HG02642 (cell line): ENCODE data around the gene CRIP2.

Experiments
- ATAC-seq: cut with Tn5 transposase; IDR thresholded peaks from one replicate; pipeline ENCODE4 v1.9.1; 2021; ENCODE audit warnings: mild to moderate bottlenecking; ENCODE audit not compliant: unreplicated experiment, poor library complexity

CRIP2 gene

GRCh38 chr14:105495990-105496830 lies 21.6 kb downstream of the CRIP2 start:
- ATAC-seq, result no peak

GRCh38 chr14:105496831-105497591 lies 22.4 kb downstream of the CRIP2 start:
- ATAC-seq, result no peak

- ATAC-seq, result no peak
Observed at GRCh38 chr14:105497671-105498429, 23.2 kb downstream of the CRIP2 start.

GRCh38 chr14:105498430-105499255 lies 24.0 kb downstream of the CRIP2 start:
- no peak for ATAC-seq

- ATAC-seq, result no peak
Observed at GRCh38 chr14:105499256-105500035, 24.8 kb downstream of the CRIP2 start.

GRCh38 chr14:105500036-105500725 lies 25.6 kb downstream of the CRIP2 start:
- no peak for ATAC-seq

- no peak for ATAC-seq
Observed at GRCh38 chr14:105500726-105501101, 26.1 kb downstream of the CRIP2 start.

- no peak for ATAC-seq
Observed at GRCh38 chr14:105501504-105502291, 27.1 kb downstream of the CRIP2 start.

- ATAC-seq, result no peak
Observed at GRCh38 chr14:105502446-105503295, 28.1 kb downstream of the CRIP2 start.

- no peak for ATAC-seq
Observed at GRCh38 chr14:105503296-105503640, 28.6 kb downstream of the CRIP2 start.

GRCh38 chr14:105503935-105504692 lies 29.5 kb downstream of the CRIP2 start:
- no peak for ATAC-seq

GRCh38 chr14:105505101-105505500 lies 30.5 kb downstream of the CRIP2 start:
- no peak for ATAC-seq

GRCh38 chr14:105507247-105507646 lies 32.6 kb downstream of the CRIP2 start:
- no peak for ATAC-seq

- ATAC-seq, result no peak
Observed at GRCh38 chr14:105508069-105508468, 33.4 kb downstream of the CRIP2 start.

GRCh38 chr14:105508601-105509000 lies 34.0 kb downstream of the CRIP2 start:
- no peak for ATAC-seq

GRCh38 chr14:105517096-105517495 lies 42.5 kb downstream of the CRIP2 start:
- no peak for ATAC-seq
